Measurements from ENCODE around the gene SMAP2. TPM values are rescaled to one million over a fixed set of nuclear protein-coding genes. Genes with fewer than 3 reads are reported as not detected.

Gene SMAP2
- total RNA-seq, result 17.3 and 24.0 TPM in 2 replicates

DNA sequence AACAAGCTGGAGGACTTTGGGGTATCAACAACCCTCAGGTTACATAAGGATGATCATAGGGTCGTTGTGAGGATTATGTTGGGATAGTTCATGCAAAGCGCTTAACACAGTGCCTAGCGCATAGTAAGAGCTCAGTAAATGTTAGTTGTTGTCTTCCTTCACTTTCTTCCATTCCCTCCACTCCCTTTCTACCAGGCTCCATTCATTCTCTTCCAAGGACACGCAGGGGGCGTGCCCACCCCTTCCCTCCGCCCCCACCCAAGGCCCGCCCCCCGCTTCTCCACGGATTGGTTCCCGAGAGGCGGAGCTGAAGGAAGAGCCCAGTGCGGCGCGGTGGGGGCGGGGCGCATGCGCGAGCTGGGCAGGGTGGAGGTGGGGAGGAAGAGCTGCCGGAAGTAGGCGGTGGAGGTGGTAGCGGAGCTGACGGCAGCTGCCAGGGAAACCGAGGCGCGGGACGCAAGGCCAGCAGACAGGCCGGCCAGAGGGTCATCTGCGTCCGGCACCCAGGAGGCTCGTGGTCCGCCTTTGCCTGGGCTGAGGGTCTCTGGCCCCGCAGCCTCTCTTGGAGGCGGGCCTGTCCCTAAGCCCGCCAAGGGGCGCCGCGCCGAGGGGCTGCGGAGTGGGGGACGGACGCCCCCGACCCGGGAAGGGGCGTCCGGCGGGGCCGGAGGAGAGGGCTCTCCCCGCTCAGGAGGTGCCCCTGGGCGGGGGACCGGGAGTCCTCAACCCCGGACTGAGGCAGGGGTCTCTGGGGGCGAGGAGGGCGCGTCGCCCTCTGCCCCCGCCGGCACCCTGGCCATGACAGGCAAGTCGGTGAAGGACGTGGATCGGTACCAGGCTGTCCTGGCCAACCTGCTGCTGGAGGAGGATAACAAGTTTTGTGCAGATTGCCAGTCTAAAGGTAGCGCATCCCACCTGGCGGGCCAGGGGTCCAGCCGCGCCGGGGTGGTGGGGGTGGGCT, at the start of gene SMAP2:
SMAP2 (plus strand) TSS at position 405 of the 961 bp plus-strand sequence; CDS start at position 799, 394 bp downstream.

DNA sequence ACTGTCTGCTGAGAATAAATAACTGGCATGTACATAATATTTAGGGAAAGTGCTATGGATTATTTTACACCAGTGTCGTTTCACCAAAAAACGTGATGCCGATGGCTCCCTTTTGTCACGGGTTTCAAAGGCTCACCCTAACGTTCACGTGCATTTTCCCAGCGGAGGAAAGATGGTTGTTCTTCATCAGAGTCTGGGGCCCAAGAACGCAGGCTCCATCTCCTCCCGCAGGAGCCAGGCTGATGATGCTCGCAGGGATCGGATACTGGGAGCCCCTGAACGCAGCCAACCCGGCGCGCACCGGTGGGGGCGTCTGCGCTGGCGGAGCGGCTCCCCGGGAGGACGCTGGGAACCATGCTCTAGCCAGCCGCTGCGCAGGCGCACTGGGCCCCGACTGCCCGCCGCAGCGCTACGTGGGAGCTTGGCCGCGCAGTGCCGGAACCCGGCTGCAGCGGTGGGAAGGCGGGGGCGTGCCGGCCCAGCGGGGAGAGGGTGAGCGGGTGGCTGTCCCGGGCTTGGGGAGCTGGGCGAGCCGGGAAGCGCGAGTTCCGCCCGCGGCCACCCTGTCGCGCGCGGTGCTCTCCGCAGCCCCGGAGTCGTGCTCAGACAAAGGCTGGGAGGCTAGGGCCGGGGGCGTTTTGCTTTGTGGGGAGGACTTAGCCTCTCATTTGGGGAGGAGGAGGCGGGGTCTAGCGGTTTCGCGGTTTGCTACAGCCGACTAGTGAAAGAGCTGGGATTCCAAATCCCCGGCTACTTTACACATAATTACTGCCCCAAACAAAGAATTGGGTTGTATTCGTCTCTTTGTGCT, 76.4 kb downstream of the SMAP2 start, which contains the start of gene ZFP69B:
ZFP69B (plus strand) TSS at position 793 of the 811 bp plus-strand sequence. CDS start 486 bp downstream, outside the sequence.

Other genes with a start within 250 kb of the SMAP2 start
- gene RLF, start 212.3 kb upstream of the SMAP2 start, total RNA-seq, result 30.1 and 38.9 TPM in 2 replicates
- 0.20 TPM in 1 of 2 replicates, not detected in the other for gene TMCO2, start 125.8 kb upstream of the SMAP2 start, total RNA-seq
- 64.0 and 84.4 TPM in 2 replicates for gene ZMPSTE24, start 115.5 kb upstream of the SMAP2 start, total RNA-seq
- gene COL9A2, start 56.4 kb upstream of the SMAP2 start, total RNA-seq, result 1.4 and 1.5 TPM in 2 replicates
- gene ZFP69B, start 76.7 kb downstream of the SMAP2 start, total RNA-seq, result 1.8 and 3.7 TPM in 2 replicates
- 2.1 and 3.1 TPM in 2 replicates for gene ZFP69, start 103.6 kb downstream of the SMAP2 start, total RNA-seq
- 3.5 and 6.1 TPM in 2 replicates for gene EXO5, start 135.0 kb downstream of the SMAP2 start, total RNA-seq
- 2.7 and 3.0 TPM in 2 replicates for gene ZNF684, start 157.9 kb downstream of the SMAP2 start, total RNA-seq